Left ventricle myocardium superior (tissue), 1 donor: ENCODE measurements around the gene GPR82. TPM values are rescaled to one million over a fixed set of nuclear protein-coding genes. Genes with fewer than 3 reads are reported as not detected.

Source experiments
- total RNA-seq: library from RNA; stranded (reverse); fragmentation: NEBNext Ultra II Directional; extraction: Animal tissue kit (Norgen Biotek cat#: 25700); gene quantifications from one replicate; pipeline ENCODE4 v1.2.1, GENCODE V29; 2021
- donor health status: DM: no; HTN: yes; CAD: no; lungs with severe emphysema.

GPR82 gene
- total RNA-seq, 1 donor from 2014 or later = 0.27 TPM

Other genes with a start within 250 kb of the GPR82 start
- 8.6 TPM for gene GPR34, start 35.2 kb upstream of the GPR82 start, total RNA-seq
- gene CASK, start 199.4 kb downstream of the GPR82 start, total RNA-seq = 15.3 TPM